GM19351 (cell line): ENCODE results near the gene KLHL22.
A peak's percentile ranks its signal among the peaks of the same experiment; 100 is the strongest.
"Not testable (repeated sequence)": the region's sequence is repeated elsewhere in the genome, so short reads cannot be mapped to it uniquely, and the experiment has no call there.

ENCODE experiments used
- ATAC-seq: cut with Tn5 transposase; IDR thresholded peaks from one replicate; pipeline ENCODE4 v1.9.1; 2021; ENCODE audit warnings: mild to moderate bottlenecking, moderate library complexity; ENCODE audit not compliant: unreplicated experiment

The KLHL22 gene

GRCh38 chr22:20472629-20473442 is 22.8 kb downstream of the KLHL22 start:
- no peak for ATAC-seq

- no peak for ATAC-seq
Observed at GRCh38 chr22:20471126-20471833, 24.3 kb downstream of the KLHL22 start.

- ATAC-seq: not testable (repeated sequence)
Observed at GRCh38 chr22:20470525-20470924, 25.1 kb downstream of the KLHL22 start.

GRCh38 chr22:20469110-20469868 is 26.3 kb downstream of the KLHL22 start:
- ATAC-seq: no peak

- ATAC-seq: no peak
Observed at GRCh38 chr22:20466659-20467379, 28.8 kb downstream of the KLHL22 start.

GRCh38 chr22:20465759-20466077 is 29.9 kb downstream of the KLHL22 start:
- ATAC-seq: no peak

- ATAC-seq: no peak
Observed at GRCh38 chr22:20464912-20465758, 30.5 kb downstream of the KLHL22 start.

- no peak for ATAC-seq
Observed at GRCh38 chr22:20464096-20464614, 31.4 kb downstream of the KLHL22 start.

GRCh38 chr22:20463324-20464095 is 32.1 kb downstream of the KLHL22 start:
- no peak for ATAC-seq

GRCh38 chr22:20459862-20460261 is 35.7 kb downstream of the KLHL22 start:
- ATAC-seq: no peak

- ATAC-seq: no peak
Observed at GRCh38 chr22:20459152-20459542, 36.4 kb downstream of the KLHL22 start.

- ATAC-seq: no peak
Observed at GRCh38 chr22:20458530-20459151, 37.0 kb downstream of the KLHL22 start.

GRCh38 chr22:20457506-20458240 is 37.9 kb downstream of the KLHL22 start:
- ATAC-seq: no peak

GRCh38 chr22:20456722-20457076 is 38.9 kb downstream of the KLHL22 start:
- ATAC-seq: no peak

- peak; percentile 55 for ATAC-seq
Observed at GRCh38 chr22:20456064-20456721, 39.4 kb downstream of the KLHL22 start.

- no peak for ATAC-seq
Observed at GRCh38 chr22:20455709-20456063, 39.9 kb downstream of the KLHL22 start.

- no peak for ATAC-seq
Observed at GRCh38 chr22:20453222-20453621, 42.4 kb downstream of the KLHL22 start.

- ATAC-seq: no peak
Observed at GRCh38 chr22:20451920-20452319, 43.7 kb downstream of the KLHL22 start.
